LoVo (cell line): ENCODE results near the gene HERPUD2.
"Not testable (repeated sequence)": the region's sequence is repeated elsewhere in the genome, so short reads cannot be mapped to it uniquely, and the experiment has no call there.

Experiments used
- DNase-seq: peaks from one replicate; pipeline ENCODE4 v3.0.0-alpha.2; 2016; ENCODE audit warnings: low spot score

HERPUD2 gene

DNA sequence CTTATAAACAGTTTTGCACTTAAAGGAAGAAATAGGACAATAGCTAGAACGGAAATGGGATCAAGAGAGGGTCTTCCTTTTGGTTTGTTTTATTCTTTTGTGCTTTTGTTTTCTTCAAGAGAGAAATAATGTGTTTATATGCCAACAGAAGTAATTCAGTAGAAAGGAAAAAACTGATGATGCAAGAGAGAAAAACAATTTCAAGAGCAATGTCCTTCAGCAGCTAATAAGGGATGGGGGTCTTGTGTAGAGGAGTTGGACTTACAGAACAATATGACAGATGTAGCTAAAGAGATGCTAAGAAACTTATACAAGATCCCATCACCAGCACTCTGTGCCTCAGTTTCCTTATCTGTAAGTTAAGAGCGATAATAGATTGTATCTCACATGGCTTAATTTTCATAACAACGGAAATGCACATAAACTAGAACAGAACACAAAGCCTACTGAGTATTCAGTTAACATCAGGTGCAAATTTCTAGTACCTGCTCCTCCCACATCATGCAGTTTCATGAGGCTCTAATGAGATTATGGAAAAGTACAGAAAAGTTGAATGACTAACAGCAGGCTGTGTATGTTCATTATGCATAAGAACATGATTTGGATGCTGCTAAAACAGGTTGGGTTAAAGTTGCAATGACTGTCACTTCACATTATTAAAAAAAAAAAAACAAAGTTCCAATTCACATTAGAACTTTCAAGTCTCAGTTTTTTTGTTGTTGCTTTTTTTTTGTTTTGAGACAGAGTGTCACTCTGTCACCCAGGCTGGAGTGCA is 17.2 kb downstream of the HERPUD2 start:
- DNase-seq = no peak

DNA sequence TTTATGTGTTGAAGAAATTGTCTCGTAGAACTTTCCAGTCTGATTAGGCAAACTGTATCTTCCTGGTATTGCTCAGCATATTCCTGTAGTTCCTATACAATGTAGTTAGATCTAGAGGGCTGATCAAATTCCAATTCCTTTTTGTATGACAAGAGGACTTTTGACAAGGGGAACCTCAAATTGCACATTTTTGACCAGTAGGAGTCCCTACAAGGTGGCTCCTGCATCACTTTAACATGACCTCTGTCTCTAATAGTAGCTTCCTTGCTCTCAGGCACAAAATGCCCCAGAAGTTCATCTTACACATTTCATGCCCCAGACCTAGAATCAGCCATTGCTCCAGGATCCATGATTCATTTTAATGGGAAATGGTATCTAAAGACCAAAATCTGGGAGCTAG is 18.7 kb downstream of the HERPUD2 start:
- DNase-seq = no peak

DNA sequence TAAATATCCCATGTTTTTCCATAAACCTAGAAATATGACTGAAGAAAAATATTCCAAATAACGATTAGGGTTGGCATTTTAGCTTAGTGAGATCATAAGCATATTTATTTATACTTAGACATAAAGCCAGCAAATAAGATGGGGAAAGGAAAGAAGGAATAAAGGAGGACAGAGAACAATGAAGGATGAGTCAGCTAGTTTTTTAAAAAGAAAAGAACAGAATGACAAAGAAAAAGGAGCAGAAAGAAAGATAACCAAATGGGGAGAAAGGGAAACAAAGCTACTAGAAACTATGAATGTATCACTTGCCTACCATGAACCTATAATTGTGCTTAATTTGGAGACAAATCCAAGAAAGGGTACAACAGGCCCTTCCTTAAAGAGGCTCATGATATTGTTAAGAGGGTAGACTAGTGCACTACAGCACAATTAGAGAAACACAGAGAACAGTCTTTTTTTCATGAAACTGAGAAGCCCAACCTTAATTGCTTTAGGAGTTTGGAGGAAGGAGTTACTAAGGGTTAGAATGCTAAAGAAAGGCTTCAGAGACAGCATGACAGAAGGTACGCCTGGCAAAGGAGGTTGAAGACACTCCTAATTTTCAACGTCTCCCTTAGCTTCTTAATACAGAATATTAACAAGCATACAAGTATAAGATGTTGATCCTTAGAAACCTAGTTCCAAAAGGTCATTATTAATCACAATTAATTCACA is 23.9 kb downstream of the HERPUD2 start:
- DNase-seq = no peak

GRCh38 chr7:35660411-35660810 is 34.5 kb downstream of the HERPUD2 start:
- DNase-seq = not testable (repeated sequence)

GRCh38 chr7:35658606-35659201 is 36.2 kb downstream of the HERPUD2 start:
- DNase-seq = no peak

- no peak for DNase-seq
Measured at GRCh38 chr7:35657125-35657524, 37.8 kb downstream of the HERPUD2 start.

DNA sequence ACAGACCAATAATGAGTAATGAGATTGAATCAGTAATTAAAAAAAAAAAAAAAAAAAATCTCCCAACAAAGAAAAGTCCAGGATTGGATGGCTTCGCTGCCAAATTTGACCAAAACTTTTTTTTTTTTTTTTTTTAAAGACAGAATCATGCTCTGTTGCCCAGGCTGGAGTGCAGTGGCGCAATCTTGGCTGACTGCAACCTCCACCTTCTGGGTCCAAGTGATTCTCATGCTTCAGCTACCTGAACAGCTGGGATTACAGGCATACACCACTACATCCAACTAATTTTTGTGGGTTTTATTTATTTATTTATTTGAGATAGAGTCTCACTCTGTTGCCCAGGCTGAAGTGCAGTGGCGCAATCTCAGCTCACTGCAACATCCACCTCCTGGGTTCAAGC is 40.4 kb downstream of the HERPUD2 start:
- DNase-seq = not testable (repeated sequence)

DNA sequence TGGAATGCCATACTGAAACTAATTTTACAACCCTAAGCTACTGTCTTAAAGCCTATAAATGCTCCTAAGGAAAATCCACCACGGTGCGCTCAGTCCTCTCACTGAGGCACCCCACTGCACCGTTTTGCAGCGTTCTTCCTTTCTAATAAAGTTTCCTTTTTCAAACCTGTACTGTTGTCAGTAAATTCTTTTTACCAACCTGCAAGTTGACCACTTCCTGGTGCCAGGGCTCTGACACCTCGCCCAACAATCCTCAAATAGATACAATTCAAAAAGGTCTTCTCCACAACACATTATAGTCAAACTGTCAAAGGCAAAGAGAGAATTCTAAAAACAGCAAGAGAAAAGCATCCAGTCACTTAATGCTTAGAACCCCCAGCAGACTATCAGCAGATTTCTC is 42.8 kb downstream of the HERPUD2 start:
- DNase-seq = no peak

GRCh38 chr7:35650751-35651150 is 44.2 kb downstream of the HERPUD2 start:
- DNase-seq = no peak

DNA sequence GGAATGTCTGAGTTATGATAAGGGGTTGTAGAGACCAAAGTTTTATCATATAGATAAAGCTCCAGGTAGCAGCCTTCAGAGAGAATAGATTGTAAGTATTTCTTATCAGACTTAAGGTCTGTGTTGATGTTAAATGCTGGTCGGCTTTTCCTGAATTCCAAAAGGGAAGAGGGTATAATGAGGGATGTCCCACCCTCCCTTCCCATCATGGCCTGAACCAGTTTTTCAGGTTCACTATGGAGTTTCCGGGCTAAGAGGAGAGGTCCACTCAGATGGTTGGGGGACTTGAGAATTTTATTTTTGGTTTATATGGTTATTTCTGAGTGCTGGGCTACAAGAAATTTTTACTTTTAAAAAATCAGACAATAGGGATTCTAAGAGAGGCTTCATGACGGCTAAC is 45.2 kb downstream of the HERPUD2 start:
- no peak for DNase-seq

- no peak for DNase-seq
Measured at GRCh38 chr7:35648367-35648766, 46.6 kb downstream of the HERPUD2 start.

DNA sequence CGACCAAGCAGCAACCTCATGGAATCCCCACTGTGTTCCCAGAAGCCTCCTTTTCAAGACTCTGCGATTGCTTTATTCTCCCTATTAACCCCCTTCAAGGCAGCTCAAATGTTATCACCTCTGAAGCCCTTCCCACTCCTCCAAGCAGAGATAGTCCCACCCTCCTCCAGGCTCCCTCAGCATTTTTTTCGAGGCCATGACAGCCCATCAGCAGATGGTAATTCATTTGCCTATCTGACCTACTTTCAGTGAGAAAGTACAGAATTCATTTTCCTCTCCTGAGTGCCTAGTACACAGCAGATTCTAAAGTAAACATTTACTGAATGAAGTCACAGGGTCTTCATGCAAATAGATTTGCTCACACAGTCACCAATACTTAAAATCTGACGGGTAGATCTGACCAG is 47.8 kb downstream of the HERPUD2 start:
- DNase-seq = no peak

DNA sequence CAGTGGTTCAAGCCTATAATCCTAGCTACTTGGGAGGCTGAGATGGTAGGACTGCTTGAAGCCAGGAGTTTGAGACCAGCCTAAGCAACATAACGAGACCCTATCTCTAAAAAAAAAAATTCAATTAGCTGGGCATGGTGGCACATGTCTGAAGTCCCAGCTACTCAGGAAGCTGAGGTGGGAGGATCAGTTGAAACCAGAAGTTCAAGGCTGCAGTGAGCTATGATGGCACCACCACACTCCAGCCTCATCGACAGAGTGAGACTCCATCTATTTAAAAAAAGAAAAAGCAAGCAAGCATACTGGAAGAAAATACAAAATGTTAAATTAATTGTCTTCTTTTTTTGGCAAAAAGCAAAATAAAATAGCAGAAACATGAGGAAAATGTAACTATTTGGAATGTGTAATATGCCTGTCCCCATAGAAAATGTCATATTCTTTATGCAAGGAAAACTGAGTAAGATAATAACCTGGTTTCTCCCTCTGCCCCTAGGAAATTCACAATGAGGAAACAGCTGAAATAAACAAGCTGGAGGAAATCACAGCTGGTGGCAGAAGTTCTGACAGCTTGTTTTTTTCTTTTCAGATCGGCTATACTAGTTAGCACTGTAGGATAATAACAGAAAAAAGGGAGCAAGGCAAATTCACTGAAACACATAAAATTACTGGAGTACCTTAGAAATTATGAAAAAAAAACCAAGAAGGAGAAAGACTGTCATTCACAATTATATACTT is 48.5 kb downstream of the HERPUD2 start:
- no peak for DNase-seq

DNA sequence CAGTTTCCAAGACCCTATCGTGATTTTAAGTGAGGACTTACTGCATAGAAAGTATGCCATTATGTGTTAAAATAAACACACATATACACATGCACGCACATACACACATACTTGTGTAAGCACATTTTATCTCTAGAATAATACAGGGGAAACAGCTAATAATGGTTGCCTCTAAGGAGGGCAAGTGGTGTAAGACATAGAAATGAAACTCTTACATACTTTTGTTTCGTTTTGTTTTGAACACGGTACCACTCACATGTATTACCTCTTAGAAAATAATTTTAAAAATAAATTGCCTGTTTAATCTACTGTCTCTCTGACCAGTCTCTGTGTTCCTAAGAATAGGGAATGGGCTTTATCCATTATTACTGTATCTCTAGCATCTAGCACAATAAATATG is 49.2 kb downstream of the HERPUD2 start:
- no peak for DNase-seq

DNA sequence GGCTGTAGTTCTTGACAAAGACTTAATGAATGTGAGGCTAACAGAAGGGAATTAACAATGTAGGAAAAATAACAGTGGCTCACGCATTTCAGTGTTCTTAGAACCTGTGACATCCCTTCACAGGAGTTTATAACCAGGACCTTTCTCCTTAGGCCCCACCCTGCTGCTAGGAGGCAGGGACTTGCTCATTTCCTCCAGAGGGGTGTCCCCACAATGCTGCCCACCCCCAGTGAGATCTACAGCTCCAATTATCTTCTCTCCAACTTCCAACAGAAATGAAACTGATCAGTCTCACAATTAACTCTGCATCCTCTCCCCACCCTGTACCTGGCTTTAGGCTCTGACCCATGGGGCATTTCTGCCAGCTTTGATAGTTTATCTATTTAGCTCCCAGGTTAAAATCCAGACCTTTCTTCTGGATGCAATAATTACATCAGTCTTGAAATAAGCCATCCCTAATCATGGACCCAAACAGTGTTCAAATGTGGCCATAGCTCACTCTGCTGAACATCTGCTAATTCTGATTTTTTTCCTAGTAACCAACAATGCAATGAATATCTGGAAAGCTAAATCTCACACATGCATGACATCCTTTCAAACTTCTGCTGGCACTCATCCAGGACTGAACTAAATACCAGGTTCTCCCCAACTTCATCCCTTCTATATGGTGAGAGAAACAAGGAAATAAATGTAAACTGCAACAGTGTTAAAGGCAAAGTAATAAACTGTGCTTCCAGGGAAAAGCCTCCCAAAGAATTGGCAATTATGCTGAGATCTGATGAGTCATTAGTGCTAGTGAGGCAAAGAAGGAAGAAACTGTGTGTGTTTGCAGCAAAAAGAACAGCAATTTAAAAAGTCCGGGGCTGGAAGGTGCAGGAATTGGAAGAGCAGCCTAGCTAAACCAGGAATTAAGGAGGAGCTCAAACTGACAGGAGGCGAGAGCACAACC is 64.6 kb downstream of the HERPUD2 start:
- DNase-seq = no peak

DNA sequence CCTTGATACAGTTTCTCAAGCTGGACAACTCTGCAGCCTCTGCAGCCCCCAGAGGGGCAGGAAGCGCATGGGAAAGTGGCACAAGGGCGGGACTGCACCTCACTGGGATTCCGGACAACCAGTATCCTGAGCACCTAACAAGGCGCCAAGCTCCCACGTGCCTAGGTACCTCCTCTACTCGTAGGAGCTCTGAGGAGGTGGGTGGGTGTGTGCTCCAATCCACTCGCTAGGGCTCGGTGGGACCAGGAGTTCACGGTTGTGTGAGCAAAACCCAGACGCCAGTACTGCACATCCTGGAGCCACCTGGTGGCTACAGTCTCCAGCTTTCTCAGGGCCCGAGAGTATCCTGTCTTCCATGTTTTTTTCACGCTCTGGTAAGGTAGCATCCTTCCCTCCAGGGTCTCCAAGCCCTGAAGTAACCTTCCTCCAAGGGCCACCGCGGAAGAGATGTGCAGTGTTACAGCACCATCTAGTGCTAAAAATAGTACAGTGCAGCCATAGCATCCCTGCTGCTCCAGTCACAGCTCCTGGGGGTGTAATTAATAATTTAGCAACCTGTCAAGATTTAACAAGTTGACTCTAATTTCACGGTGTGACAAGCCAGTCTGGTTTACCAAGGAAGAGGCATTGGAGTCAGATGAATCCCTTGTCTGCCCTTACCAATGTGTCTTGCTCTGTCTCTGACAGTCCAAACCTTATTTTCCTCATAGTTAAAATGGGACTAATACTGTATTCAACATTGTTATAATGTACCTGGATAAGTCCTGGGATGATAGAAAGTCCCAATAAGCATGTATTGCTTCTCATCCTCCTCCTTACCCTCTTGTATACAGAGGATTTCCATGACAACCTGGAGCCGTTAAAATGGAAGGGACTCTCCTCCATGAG is 70.4 kb downstream of the HERPUD2 start:
- DNase-seq = peak; percentile 56

DNA sequence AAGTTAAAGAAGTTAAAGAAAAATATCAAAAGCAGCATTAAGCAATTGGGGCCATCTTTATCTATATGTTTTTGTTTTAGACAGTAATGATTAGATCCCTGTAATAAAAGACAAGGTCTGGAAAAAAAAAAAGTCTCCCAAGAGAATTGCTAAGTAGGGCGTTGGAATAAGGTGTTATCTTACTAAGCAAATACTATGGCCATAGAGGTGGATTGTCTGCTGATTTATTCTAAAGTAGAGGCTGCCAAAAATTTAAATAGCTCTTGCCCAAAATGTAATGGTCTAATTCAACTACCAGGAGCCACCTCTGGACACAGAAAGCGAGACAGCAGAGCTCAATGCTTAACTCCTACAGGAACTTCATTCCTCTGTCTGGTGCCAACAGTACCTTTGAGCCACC is 71.6 kb downstream of the HERPUD2 start:
- no peak for DNase-seq

DNA sequence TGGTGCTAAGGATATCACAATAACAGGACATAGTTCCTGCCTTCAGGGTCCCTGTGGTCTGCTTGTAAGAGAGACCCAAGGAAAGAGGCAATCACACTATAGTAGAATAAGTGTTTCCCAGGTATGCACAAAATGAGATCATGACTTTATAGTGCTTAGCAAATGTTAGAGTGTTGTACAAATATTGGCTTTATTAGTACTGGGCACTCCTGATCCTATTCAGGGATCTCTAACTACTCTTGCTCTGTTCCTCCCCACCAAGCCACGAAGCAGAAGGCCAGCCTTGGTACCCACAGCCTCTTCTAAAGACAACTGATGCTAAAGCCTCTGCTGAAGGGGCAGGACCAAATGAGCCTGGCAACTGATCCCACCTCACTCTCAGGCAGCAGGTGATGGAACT is 75.1 kb downstream of the HERPUD2 start:
- DNase-seq = no peak

DNA sequence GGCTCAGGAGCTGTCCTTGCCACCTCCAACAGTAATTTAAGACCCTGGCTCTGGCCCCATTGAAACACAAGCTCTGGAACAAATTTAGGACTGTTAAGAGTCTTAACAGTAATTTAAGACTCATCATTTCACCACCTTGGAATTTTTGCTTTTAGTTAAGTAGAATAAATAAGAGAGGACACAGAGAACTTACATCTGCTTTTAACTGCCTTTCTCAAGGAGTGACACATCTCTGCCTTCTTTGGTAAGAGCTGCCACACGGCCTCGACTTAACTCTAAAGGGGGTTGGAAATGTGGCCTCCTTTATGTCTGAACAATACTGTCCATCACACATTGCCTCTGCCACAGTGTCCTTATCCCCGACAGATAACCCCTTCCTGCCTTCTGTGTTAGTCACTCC is 77.9 kb downstream of the HERPUD2 start:
- no peak for DNase-seq

DNA sequence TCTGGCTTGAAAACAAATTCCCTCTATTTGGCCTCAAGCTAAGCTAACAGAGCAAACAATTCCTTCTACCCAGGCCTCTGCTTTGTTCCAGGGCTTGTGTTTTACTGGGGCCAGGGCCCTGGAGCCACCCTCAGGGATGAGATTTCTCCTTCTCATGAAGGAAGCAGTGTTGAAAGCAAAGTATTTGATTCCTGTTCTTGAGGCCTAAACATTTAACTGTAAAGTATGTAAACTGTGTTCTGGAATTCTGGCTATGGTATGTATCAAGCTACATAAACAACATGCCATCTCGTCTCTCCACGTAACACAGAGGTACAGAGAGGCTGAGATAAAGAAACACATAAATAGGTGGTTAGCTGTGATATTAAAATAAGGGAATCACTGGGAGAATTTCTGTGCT is 81.8 kb downstream of the HERPUD2 start:
- DNase-seq = no peak
